CD4-positive, alpha-beta T cell treated with Interleukin-21 for 1 hour (primary cell): ENCODE data around the gene TSHR.
A peak's percentile ranks its signal among the peaks of the same experiment; 100 is the strongest.

Experiments used
- DNase-seq: peaks from one replicate; pipeline ENCODE4 v3.0.0-alpha.2; 2020

The TSHR gene

GRCh38 chr14:81144824-81145603 lies 189.6 kb downstream of the TSHR start:
- DNase-seq = no peak

DNA sequence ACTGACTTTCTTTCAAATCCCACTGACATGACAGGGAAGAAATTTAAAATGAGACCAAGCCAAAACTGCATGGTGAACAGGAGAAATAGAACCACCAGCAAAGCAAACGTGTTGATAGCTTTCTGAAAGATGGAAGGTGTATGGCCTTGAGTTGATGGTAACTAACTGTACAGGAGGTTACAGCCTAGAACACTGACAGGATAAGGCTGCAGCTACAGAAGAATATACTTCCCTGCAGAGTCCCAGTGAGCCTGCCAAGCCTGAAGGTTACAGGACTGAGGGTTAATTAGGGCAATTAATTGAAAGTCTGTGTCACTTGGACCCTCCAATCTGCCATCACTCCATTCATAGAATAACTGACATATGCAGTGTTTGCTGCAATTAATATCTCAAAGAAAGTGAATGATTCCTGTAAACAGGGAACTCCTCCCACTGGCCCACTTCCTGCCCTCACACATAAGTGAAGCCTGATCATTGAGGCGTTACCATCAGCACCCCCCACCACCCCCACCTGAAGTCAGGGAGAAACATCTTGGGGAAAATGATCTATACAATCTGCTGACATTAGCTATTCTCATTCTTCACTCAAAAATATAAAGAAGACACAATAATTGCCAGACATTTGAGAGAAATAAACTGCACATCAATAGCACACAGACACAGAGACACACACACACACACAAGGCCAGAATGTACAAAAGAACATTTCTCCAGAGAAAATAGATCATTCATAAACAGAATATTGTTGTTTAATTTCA lies 191.9 kb downstream of the TSHR start:
- no peak for DNase-seq

- no peak for DNase-seq
These were observed 193.2 kb downstream of the TSHR start for GRCh38 chr14:81148635-81149034.

DNA sequence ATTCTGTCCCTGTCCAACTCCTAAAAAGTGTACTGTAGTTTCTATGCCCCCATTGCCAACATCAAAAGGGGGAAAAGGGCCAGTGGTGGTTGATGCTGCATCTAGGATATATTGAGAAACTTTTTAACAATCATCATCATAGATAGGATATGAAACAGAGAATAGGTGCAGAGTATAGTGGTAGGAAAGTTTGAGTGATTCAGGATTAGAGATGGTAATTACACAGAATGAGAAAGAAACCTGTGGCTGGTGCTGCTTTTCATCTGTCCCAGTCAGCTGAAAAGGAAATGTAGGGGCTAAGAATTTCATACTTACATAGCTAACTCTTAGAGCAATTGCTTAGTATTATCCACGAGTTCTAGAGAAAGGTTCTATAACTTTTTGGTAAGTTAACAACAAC lies 197.8 kb downstream of the TSHR start:
- DNase-seq = no peak

GRCh38 chr14:81157431-81157830 lies 202.0 kb downstream of the TSHR start:
- no peak for DNase-seq

- no peak for DNase-seq
These were observed 205.7 kb downstream of the TSHR start for GRCh38 chr14:81161088-81161487.

DNA sequence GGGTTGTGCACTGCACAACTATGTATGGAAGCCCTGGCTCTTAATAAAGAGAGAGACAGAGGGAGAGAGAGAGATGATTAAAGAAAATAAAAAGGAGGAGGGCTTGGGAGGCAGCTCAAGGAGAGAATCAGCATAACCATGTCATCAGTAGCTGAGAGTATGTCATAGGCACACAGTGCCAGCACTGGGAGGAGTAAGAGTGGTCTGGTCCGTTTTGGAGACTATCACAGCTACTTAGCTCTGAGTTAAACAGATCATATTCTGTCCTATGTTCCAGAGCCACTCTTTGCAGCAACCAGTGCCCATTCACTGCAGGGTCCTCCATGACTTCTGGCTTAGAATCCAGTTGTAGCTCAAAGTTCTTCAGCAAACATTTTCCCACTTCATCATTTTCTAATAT lies 206.3 kb downstream of the TSHR start:
- DNase-seq = no peak

DNA sequence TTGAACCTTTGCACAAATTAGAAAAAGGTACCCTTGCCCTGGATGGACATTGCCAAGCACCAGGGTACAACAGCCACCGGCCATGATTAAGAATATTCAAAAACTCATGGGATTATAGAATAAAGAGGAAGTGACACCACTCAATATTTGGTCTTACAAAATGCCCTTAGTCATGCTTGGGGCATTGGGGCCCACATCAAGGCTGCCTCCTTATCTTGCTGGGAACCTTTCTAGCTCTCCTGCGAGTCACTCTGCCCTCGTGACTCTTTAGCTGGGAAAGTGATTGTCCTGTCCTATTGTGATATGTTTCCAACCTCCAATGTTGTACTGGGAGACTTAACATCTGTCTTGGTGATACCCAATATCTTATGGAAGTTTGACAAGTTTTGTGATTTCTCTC lies 207.5 kb downstream of the TSHR start:
- no peak for DNase-seq

- peak; percentile 52 for DNase-seq
These were observed 208.8 kb downstream of the TSHR start for GRCh38 chr14:81164167-81164774.

GRCh38 chr14:81165188-81165587 lies 209.8 kb downstream of the TSHR start:
- no peak for DNase-seq

DNA sequence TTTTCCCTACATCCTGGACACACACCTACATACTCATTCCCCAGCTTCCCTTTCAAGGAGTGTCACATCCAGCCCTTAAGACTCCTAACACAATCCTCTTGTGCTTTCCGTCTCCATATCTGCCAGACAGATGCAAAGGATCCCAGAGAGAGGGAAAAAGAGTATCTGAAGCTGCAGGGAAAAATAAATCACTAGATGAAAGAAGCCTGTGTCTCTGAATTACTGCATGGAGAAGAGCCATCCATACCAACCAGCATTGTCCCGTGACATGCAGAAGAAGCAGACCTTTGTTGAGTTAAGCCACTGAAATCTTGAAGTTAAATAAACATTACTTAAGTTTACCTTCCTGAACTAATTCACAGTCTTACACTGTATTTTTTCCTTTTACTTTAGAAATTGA lies 210.7 kb downstream of the TSHR start:
- DNase-seq = no peak

DNA sequence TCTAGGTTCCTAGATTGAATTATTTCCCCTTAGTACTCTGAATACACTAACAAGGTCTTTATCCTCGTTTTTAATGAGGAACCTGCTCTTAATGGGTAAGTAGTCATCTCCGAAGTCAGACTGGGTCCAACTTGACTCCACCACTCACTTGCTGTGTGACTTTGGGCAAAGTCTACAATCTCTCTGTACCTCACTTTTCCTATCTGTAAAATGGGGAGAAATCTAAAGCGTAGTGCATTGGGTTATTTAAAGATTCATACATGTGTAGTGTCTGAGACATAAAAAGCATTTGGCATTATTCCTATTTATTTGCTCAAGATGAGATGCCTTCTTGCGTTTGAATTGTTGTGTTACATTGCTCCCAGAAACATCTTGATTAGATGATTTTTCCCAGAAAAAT lies 213.8 kb downstream of the TSHR start:
- DNase-seq = no peak

- no peak for DNase-seq
These were observed 214.3 kb downstream of the TSHR start for GRCh38 chr14:81169711-81170103.

DNA sequence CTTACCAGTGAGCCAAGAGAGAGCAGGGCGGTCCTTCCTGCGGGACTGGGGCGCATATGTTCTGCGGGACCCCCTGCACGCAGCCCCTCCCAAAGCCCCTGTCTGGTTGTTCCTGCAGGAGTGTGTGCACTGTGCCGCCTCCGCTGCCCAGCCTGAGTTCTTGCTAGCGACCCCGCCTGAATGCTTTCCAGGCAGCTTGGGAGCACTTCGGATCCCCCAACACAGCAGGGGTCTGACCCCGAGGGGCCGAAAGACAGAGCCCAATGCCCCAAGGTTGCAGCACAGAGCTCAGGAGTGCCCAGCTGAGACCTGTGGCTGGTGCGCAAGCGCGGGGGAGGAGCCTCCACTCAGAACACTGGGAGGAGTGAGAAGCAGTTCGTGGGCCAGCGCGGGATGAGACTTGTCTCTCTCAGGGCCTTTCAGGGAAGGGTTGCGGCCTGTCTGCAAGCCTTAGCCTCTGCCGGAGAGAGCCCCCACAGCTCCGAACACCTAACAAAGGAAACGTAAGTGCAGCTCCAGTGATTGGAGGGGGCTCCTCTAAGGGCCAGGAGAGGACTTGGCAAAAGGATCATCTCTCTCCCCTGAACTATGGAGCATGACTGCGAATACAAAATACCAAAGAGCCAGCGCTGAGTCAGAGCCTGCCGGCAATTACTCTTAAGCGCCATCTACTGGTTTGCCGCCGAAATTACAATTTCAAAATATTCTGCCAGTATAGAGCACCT lies 214.8 kb downstream of the TSHR start:
- peak; percentile 89 for DNase-seq

- no peak for DNase-seq
These were observed 215.4 kb downstream of the TSHR start for GRCh38 chr14:81170829-81171195.

- DNase-seq = no peak
These were observed 216.9 kb downstream of the TSHR start for GRCh38 chr14:81172353-81172752.

DNA sequence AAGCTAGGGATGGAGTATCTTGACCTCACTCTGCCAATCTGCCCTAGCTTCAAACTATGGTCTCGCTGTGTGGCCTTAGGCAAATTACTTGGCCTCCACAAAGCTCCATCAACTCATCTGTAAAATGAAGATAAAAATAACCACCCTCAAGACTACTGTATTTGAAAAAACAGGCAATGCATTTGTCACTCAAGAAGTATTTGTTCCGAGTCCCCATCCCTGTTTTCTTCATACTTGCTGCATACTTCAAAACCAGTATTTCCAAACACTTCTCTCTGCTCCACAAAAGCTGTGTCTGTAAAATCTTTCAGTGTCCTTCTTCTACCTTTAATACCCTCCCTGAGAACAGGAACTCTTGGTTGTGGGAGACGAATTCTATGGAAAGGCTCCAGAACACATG lies 217.5 kb downstream of the TSHR start:
- DNase-seq = no peak

DNA sequence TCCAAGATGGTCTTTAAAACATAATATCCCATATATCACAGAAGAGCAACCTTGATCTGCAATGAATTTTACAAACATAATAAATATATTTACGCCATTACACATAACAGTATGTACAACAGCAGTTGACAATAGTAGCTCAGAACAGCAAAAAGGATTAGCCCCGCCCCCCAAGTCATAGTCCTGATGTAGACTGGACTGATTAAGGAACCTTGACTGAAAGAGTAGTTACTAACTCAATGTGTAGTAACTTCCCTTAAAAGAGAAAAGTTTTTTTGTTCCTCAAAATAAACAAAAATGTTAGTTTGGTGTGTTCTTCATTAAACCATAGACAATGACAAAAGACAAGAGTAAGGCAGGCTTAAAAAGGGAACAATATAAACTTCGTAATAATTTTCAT lies 220.8 kb downstream of the TSHR start:
- DNase-seq = no peak

DNA sequence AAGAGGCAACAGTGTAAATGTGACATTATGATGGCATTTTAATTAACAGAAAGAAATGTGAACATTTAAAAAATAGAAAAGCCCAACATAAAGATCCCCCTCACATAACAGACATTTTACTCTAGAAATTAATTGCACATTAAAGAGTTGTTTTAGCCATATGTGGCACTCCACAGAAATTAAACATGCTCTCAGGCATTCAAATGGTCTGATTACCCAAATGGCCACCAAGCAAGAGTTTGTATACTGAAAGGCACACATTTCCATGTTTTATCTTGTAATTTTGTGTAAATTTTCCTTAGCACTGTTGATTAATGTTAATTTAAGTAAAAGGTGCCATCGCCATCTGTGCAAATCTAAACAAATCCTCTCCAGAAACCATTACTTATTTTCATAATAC lies 221.8 kb downstream of the TSHR start:
- DNase-seq = no peak

- DNase-seq = no peak
These were observed 222.6 kb downstream of the TSHR start for GRCh38 chr14:81178063-81178462.

- DNase-seq = no peak
These were observed 224.2 kb downstream of the TSHR start for GRCh38 chr14:81179631-81180030.

DNA sequence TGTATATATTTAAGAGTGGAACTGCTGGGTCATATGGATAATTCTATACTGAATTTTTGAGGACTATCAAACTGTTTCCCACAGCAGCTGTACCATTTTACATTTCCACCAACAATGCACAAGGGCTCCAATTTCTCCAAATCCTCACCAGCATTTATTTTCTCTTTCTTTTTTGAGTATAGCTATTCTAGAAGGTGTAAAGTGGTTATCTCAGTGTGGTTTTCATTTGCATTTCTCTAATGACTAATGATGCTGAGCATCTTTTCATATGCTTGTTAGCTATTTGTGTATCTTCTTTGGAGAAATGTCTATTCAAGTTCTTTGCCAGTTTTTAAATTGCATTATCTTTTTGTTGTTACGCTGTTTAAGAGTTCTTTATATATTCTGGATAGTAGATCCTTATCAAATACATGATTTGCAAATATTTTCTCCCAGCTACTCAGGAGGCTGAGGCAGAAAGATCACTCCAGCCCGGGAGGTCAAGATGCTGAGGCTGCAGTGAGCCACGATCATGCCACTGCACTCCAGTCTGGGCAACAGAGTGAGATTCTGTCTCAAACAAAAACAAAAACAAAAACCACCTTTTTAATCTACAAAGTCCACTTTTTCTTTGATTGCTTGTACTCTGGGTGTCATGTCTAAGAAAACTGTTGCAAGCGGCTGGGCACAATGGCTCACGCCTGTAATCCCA lies 232.6 kb downstream of the TSHR start:
- no peak for DNase-seq

- peak; percentile 46 for DNase-seq
These were observed 237.2 kb downstream of the TSHR start for GRCh38 chr14:81192594-81192993.
